OCI-LY1 (cell line): ENCODE results near the gene POLR2L.

Source experiments
- H2AFZ ChIP-seq: fragments of 200-600 bp; sonication (generic), shearing (Covaris generic); 2 replicates; pipeline ENCODE4 v1.6.0; 2014; ENCODE audit warnings: antibody characterized with exemption, mild to moderate bottlenecking, low read length
- H3F3A ChIP-seq: fragments of 200-600 bp; sonication (generic), shearing (Covaris generic); 2 replicates; pipeline ENCODE4 v1.6.0; 2014; ENCODE audit warnings: mild to moderate bottlenecking, antibody characterized with exemption, low read length, moderate library complexity; ENCODE audit not compliant: insufficient read depth
- H3K27ac ChIP-seq: fragments of 200-600 bp; sonication (generic); 2 replicates; pipeline ENCODE4 v1.5.1; 2014; ENCODE audit warnings: low read length, mixed run types, mild to moderate bottlenecking, low read depth; ENCODE audit not compliant: poor library complexity, severe bottlenecking
- H3K27me3 ChIP-seq: fragments of 200-600 bp; sonication (generic); 2 replicates; pipeline ENCODE4 v1.6.0; 2014; ENCODE audit warnings: antibody characterized with exemption, mild to moderate bottlenecking, low read length, moderate library complexity; ENCODE audit not compliant: insufficient read depth
- H3K36me3 ChIP-seq: fragments of 200-600 bp; sonication (generic); 2 replicates; pipeline ENCODE4 v1.6.1; 2014; ENCODE audit warnings: mild to moderate bottlenecking, antibody characterized with exemption, low read length, moderate library complexity, mixed read lengths; ENCODE audit not compliant: insufficient read depth
- H3K4me1 ChIP-seq: fragments of 200-600 bp; sonication (generic); 2 replicates; pipeline ENCODE4 v1.5.1; 2014; ENCODE audit warnings: mild to moderate bottlenecking, low read length, moderate library complexity; ENCODE audit not compliant: insufficient read depth, severe bottlenecking
- H3K4me2 ChIP-seq: fragments of 200-600 bp; sonication (generic), shearing (Covaris generic); 2 replicates; pipeline ENCODE4 v1.6.1; 2014; ENCODE audit warnings: low read length
- H3K4me3 ChIP-seq: fragments of 200-600 bp; sonication (generic); 2 replicates; pipeline ENCODE4 v1.5.1; 2014; ENCODE audit warnings: low read length, low read depth, mild to moderate bottlenecking, mixed read lengths; ENCODE audit not compliant: poor library complexity, severe bottlenecking
- H3K79me2 ChIP-seq: fragments of 200-600 bp; shearing (Covaris generic); 2 replicates; pipeline ENCODE4 v1.6.1; 2016; ENCODE audit warnings: mixed run types, low read length, mixed read lengths; ENCODE audit not compliant: insufficient read depth
- H3K9ac ChIP-seq: fragments of 200-600 bp; sonication (generic), shearing (Covaris generic); 2 replicates; pipeline ENCODE4 v1.6.1; 2014; ENCODE audit warnings: mild to moderate bottlenecking, low read length, mixed read lengths
- H3K9me2 ChIP-seq: fragments of 200-600 bp; sonication (generic), shearing (Covaris generic); 2 replicates; pipeline ENCODE4 v1.6.1; 2014; ENCODE audit warnings: low read depth, mild to moderate bottlenecking, low read length, mixed read lengths
- H3K9me3 ChIP-seq: fragments of 200-600 bp; shearing (Covaris generic); 2 replicates; pipeline ENCODE4 v1.6.1; 2014; ENCODE audit warnings: low read length, mixed read lengths
- H4K20me1 ChIP-seq: fragments of 200-600 bp; sonication (generic), shearing (Covaris generic); 2 replicates; pipeline ENCODE4 v1.6.0; 2016; ENCODE audit warnings: mild to moderate bottlenecking, low read length; ENCODE audit not compliant: insufficient read depth
- CTCF ChIP-seq: fragments of 200-600 bp; sonication (generic), shearing (Covaris generic); IDR thresholded peaks from 2 replicates; pipeline ENCODE4 v1.5.1; 2017; ENCODE audit warnings: mild to moderate bottlenecking, antibody characterized with exemption, low read length, moderate library complexity, mixed read lengths
- EZH2 ChIP-seq: fragments of 200-600 bp; sonication (generic), shearing (Covaris generic); IDR thresholded peaks from 2 replicates; pipeline ENCODE4 v1.8.0; 2017; ENCODE audit warnings: borderline replicate concordance, mixed run types, mild to moderate bottlenecking, antibody characterized with exemption, low read length, moderate library complexity, mixed read lengths

POLR2L gene

GRCh38 chr11:882596-882995 is 40.3 kb upstream of the POLR2L start:
- H3K9me2 ChIP-seq: no peaks in the 10 kb centered on the region
- no peak overlapping the region for H3K4me2 ChIP-seq
- no peak overlapping the region for H3K4me3 ChIP-seq

GRCh38 chr11:880447-880846 is 38.1 kb upstream of the POLR2L start:
- H4K20me1 ChIP-seq: no peaks in the 10 kb centered on the region
- no peaks in the 10 kb centered on the region for H3K9me2 ChIP-seq
- no peak overlapping the region for H3K9ac ChIP-seq
- H3K36me3 ChIP-seq: peaks cover 16% of the 10 kb centered on the region
- no peak overlapping the region for H2AFZ ChIP-seq
- H3K4me2 ChIP-seq: no peak overlapping the region
- no peaks in the 10 kb centered on the region for H3K79me2 ChIP-seq
- H3F3A ChIP-seq: no peaks in the 10 kb centered on the region
- H3K4me1 ChIP-seq: no peaks in the 10 kb centered on the region
- no peaks in the 10 kb centered on the region for H3K27me3 ChIP-seq
- no peak overlapping the region for H3K4me3 ChIP-seq
- H3K9me3 ChIP-seq: no peaks in the 10 kb centered on the region
- TF ChIP-seq CTCF (no peak), EZH2 (no peak)
- H3K27ac ChIP-seq: no peak overlapping the region

More at GRCh38 chr11:882596-882995, 40.3 kb upstream of the POLR2L start:
- Histone ChIP-seq H3K9me3 (no peaks in the 10 kb centered on the region), H4K20me1 (no peaks in the 10 kb centered on the region), H3K27ac (no peak overlapping the region), H3K27me3 (no peaks in the 10 kb centered on the region), H3F3A (no peaks in the 10 kb centered on the region), H3K36me3 (peaks cover 16% of the 10 kb centered on the region; the same call in 1 of the 2 replicates), H2AFZ (no peak overlapping the region), H3K79me2 (no peaks in the 10 kb centered on the region), H3K9ac (no peak overlapping the region), H3K4me1 (no peaks in the 10 kb centered on the region)
- TF ChIP-seq EZH2: no peak
- no peak for TF ChIP-seq CTCF

- Histone ChIP-seq H3F3A (no peaks in the 10 kb centered on the region), H3K79me2 (no peaks in the 10 kb centered on the region), H3K4me2 (no peak overlapping the region), H3K9me2 (no peaks in the 10 kb centered on the region), H2AFZ (no peak overlapping the region), H3K4me1 (no peaks in the 10 kb centered on the region), H3K27ac (no peak overlapping the region), H3K4me3 (no peak overlapping the region), H3K27me3 (no peaks in the 10 kb centered on the region), H3K36me3 (peaks cover 13% of the 10 kb centered on the region), H4K20me1 (no peaks in the 10 kb centered on the region), H3K9ac (no peak overlapping the region), H3K9me3 (no peaks in the 10 kb centered on the region)
- TF ChIP-seq EZH2 (no peak), CTCF (no peak)
Measured at GRCh38 chr11:877565-877964, 35.2 kb upstream of the POLR2L start.
